HG02610 (cell line): ENCODE results near the gene LTA4H.
"Not testable (repeated sequence)": the region's sequence is repeated elsewhere in the genome, so short reads cannot be mapped to it uniquely, and the experiment has no call there.

ENCODE experiments used
- ATAC-seq: cut with Tn5 transposase; IDR thresholded peaks from one replicate; pipeline ENCODE4 v1.9.1; 2021; ENCODE audit warnings: mild to moderate bottlenecking, moderate library complexity; ENCODE audit not compliant: unreplicated experiment

LTA4H gene

DNA sequence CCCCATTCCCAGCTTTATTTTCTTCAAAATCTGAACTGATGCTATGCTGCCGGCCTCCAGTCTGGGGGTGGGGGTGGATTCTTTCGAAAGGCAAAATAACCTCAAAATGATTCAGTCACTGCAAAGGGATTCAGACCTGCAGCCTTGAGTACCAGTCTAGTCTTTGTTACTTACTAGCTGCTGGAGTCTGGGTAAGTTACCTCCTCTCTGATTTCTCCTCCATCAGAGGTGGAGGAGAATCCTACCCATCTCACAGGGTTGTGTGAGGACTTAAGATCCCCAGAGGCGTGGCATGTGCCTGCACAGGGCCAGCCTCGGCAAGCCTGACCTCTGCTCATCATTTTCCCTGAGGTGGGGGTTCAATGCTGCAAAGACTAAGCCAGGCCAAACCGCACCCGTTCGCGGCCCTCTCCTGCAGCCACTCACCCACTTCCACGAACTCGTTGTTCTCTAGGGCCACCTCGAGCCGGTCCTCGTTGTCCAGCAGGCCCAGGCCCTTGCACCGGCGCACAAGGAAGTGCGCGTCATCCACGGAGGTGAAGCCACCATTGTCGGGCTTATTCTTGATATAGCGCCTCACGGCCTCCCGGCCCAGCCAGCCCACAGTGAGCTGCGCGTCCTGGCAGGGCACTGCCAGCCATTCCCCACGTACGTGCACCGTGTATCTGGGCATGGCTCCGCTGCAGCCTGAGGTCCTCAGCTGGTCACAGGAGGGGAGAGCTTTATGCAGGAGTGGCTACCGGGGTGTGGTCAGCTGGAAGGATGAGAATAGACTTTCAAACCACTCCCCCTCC is 40.0 kb downstream of the LTA4H start:
- ATAC-seq = no peak

DNA sequence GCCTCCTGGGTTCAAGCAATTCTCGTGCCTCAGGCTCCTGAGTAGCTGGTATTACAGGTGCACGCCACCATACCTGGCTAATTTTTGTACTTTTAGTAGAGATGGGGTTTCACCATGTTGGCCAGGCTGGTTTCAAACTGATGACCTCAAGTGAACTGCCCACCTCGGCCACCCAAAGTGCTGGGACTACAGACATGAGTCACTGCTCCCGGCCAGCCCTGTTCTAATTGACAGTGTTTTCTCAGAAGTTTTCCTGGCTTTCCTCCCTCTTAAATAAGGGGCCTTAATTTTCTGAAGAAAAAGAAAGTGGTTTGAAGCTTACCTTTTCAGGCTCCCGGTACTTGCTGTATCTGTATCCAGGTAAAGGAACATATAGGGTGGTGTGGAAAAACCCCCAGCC is 40.9 kb downstream of the LTA4H start:
- no peak for ATAC-seq

- no peak for ATAC-seq
Measured at GRCh38 chr12:95993907-95994306, 41.5 kb downstream of the LTA4H start.

- no peak for ATAC-seq
Measured at GRCh38 chr12:95990136-95990535, 45.3 kb downstream of the LTA4H start.

DNA sequence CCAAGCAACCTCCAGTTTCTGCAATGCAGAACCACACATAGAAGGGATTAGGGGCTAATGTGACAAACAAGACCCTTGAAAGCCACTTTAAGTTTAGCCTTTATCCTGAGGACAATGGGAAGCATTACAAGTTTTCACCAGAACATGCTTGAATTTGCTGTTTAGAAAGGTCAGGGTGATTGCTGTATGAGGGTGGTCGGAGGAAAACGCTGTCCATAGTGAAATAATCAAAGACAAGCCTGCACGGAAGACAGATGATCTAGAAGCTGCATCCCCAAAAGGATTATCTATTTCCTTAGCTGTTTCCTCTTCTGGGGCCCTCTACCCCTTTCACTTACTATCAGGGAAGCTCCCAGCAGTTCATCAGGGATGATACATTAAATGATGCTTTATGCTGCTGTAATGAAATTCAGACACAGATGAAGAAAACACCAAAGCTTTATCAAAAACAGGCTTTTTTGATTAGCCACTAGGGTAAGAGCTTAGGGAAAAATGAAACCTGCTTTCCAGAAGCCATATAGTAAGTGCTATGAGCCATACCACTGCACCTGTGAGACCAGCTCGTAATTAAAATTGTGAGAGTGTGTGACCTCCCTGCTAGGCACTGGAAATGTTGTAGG is 45.8 kb downstream of the LTA4H start:
- ATAC-seq = no peak

GRCh38 chr12:95988506-95989275 is 46.7 kb downstream of the LTA4H start:
- ATAC-seq = no peak

DNA sequence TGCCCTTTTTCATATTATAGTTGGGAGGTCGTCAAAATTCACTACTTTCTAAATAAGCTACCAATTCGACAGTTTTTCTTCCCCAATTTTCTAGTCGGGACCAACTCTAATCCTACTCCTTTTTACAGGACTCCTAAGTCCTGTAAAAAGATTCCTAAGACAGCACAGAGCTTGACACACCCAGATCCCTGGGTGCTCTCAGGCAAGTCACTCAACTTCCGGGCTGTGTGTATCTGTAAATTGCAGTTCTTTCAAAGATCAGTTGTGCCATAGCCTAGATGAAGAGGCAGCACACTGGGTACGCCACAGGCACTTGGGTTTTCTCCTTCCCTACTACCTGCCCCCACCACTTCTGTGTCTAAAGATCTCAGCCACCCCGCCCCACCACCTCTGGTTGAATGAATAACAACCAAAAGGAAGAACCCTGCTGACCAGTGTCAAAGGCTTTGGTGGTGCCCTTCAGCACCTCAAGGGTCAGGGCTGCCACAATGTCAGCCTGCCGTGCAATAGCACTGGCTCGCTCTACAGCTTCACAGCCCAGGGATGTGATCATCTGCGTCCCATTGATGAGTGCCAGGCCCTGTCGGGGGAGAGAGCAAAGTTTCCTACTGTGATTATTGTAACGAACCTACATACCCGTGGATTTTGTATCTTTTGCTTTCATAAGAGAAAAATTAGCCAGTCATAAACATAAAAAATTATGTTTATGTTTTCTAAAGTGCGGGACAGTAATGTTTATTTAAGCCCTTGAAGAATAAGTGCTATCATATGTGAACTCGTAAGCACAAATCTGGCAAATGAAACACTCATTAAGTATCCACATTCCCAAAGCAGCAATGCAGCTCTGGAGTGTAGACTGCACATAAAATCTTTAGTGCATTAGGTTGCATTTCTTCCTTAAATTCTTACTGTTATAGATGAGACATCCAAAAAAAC is 48.5 kb downstream of the LTA4H start:
- no peak for ATAC-seq

DNA sequence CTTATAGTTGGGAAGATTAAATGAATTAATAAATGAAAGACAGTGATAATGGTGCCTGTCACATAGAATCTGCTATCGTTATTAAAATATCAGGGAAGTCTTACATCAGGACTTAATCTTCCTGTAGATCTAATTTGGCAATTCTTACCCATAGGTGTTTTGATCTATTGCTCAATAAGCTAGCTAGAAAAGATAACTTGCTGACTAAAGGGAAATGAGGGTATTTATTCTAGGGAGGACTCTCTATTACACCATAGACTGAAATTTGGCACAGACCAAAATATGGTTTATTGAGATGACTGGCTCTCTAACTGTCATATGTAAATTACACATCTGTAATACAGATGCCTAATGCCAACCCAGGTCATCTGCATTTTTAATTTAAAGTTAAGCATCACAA is 50.7 kb downstream of the LTA4H start:
- ATAC-seq = no peak

- ATAC-seq = no peak
Measured at GRCh38 chr12:95982602-95983001, 52.8 kb downstream of the LTA4H start.

DNA sequence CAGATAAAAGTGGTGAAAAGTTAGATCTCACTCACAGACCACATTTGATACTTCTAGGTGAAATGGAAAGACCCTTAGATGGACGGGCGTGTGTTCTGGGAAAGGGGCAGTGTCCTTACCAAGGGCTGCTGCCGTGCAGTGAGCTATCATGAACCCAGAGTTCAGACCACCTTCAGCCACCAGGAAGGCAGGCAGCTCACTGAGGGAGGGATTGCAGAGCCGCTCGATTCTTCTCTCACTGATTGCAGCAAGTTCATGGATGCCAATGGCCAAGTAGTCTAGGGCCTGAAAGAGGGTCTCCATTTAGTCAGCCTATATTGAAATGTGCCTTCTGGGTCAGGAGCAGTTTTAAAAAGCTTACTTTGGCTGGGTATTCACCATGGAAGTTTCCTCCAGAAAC is 55.0 kb downstream of the LTA4H start:
- ATAC-seq = no peak

DNA sequence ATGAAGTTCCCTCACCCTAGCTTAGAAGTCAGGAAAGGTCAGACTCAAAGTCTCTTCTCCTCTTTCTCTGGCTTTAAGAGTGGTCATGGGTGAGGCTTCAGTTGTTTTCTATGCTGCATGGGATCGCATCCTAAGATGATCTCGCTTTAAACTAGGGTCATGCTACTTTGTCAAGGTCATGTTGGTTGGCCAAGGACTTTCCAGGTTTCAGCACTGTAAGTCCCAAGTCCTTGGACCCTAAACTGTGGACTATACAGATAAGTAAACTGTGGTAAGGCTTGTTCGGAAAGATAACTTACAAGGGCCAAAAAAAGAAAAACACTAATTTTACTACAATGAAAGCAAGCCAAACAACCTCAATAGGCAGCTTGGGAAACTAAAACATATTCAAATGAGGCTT is 56.6 kb downstream of the LTA4H start:
- ATAC-seq = no peak

- no peak for ATAC-seq
Measured at GRCh38 chr12:95978351-95978750, 57.0 kb downstream of the LTA4H start.

- no peak for ATAC-seq
Measured at GRCh38 chr12:95977764-95978305, 57.6 kb downstream of the LTA4H start.

DNA sequence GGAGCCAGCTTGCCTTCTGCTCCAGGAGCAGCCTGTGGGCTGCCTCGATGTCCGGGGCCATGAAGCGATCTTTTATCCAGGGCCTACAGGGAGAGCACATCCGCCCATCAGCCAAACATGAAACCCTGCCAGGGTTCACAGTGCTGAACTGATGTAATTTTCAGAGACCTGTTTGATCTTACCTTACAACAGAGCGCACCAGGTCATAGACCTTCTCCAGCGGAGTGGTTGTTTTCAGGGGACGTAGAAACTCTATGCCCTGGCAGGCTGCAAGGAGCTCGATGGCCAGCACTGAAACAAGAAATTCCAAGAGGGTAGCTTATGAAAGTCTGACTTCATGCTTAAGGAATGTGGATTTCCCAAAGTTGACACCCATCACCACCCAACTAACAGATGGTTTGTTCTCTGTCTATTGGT is 59.0 kb downstream of the LTA4H start:
- ATAC-seq = no peak

DNA sequence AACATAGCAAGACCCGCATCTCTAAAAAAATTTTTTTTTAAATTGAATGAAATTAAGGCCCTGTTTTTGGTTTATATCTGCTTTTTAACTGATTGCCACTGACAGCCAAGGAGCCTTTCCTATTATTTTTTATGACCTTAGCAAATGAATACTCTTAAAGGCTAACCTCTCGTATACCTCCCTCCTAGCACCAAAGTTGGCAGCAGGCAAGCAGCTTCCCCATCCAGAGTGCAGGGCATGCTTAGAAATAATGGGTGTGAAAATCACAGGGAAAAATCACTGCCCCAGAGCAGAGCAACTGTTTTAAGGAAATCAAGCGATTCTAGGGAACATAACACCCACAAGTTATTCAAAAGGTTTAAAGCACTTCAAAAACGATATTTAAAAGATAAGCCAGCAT is 59.9 kb downstream of the LTA4H start:
- no peak for ATAC-seq

GRCh38 chr12:95974358-95974757 is 61.0 kb downstream of the LTA4H start:
- no peak for ATAC-seq

DNA sequence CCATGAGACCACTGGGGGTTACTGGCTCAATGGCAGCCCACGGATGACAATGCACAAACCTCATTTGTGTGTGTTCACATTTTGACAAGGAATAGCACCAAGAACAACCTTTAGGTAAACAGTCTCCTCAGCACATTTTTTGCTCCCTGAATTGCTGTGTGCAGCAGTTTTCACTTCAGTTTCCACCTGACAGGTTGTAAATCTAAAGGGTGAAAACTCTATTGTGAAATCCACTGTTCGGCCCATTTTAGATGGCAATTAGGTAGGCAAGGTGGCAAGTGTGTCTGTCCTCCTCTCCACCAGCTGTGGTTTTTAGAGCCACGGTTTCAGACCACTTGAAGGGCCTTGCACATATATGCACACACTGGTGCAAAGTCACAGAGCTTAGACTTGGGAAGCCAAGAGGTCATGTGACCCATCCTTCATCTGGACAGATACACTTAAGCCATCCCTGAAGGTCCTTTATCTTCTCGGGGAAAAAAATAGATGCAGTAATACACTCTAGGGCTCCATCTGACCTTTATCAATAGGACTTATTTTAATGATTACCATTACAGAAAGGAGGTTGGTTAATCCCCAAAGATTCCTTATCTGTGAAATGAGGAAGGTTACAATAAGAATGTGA is 62.4 kb downstream of the LTA4H start:
- no peak for ATAC-seq

DNA sequence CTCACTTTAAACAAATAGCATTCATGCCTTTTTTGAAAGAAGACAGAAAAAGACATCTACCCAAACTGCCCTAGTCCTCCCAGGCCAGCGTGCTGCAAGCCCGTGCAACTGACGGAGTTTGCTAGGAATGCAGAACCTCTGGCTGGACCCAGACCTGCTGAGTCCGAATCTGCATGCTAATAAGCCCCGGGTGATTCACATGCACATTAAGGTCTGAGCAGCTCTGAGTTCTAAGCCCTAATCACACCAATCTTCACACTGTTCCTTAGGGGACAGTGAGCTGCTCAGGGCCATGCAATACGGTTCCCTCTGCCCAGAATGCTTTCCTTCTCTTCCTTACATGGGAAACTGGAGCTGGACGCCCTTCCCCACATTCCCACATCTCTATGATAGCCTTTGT is 64.5 kb downstream of the LTA4H start:
- no peak for ATAC-seq

DNA sequence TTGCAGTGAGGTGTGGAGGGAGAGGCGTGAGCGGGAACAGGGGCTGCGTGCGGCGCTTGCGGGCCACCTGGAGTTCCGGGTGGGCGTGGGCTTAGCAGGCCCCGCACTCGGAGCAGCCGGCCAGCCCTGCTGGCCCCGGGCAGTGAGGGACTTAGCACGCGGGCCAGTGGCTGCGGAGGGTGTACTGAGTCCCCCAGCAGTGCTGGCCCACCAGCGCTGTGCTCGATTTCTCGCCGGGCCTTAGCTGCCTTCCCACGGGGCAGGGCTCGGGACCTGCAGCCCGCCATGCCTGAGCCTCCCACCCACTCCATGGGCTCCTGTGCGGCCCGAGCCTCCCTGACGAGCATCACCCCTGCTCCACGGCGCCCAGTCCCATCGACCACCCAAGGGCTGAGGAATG is 66.3 kb downstream of the LTA4H start:
- ATAC-seq = not testable (repeated sequence)

GRCh38 chr12:95967301-95967700 is 68.1 kb downstream of the LTA4H start:
- ATAC-seq = no peak
